ENCODE results near the gene FUOM. TPM values are rescaled to one million over a fixed set of nuclear protein-coding genes. Genes with fewer than 3 reads are reported as not detected.
A peak's percentile ranks its signal among the peaks of the same experiment; 100 is the strongest.

The FUOM gene
- total RNA-seq, 1 experiment from 2014 or later = 41.8 TPM

- Histone ChIP-seq H3K9me3 (ENCODE audit: control insufficient read depth, low read depth, low read length) (no peaks in the 10 kb centered on the region), H4K91ac (ENCODE audit: insufficient read length, low read depth, low read length) (no peak within 1 kb of the TSS), H2BK120ac (ENCODE audit: low read depth, low read length, poor library complexity, severe bottlenecking) (no peak within 1 kb of the TSS), H3K9ac (ENCODE audit: extremely low read depth, insufficient read length, low read length) (peak within 1 kb of the TSS; percentile 45), H3K14ac (ENCODE audit: insufficient read depth, low read length) (no peak within 1 kb of the TSS), H4K8ac (replicated peaks; ENCODE audit: insufficient read length, low read depth, low read length) (no peak within 1 kb of the TSS), H3K4me1 (ENCODE audit: insufficient read depth, low read length) (no peaks in the 10 kb centered on the region), H3K27me3 (ENCODE audit: insufficient read depth, low read length) (peaks cover 18% of the 10 kb centered on the region), H3K4ac (ENCODE audit: low read depth, low read length) (no peak within 1 kb of the TSS), H4K20me1 (ENCODE audit: control insufficient read depth, insufficient read depth, insufficient read length) (no peaks in the 10 kb centered on the region), H3K27ac (ENCODE audit: insufficient read length, low read depth, low read length) (no peak within 1 kb of the TSS), H3T11ph (ENCODE audit: low read length) (no peak within 1 kb of the TSS), H2AK5ac (ENCODE audit: insufficient read length, low read length) (no peak within 1 kb of the TSS), H3K23me2 (ENCODE audit: insufficient read length, low read depth, low read length, poor library complexity, severe bottlenecking) (peaks cover 6% of the 10 kb centered on the region), H3K79me1 (ENCODE audit: insufficient read depth, low read depth, low read length, poor library complexity, severe bottlenecking) (no peaks in the 10 kb centered on the region), H2BK12ac (ENCODE audit: insufficient read length, low read depth, low read length) (no peak within 1 kb of the TSS), H3K4me2 (ENCODE audit: insufficient read depth, insufficient read length, low read length) (peak within 1 kb of the TSS; percentile 48), H2BK20ac (ENCODE audit: low read depth, low read length, poor library complexity, severe bottlenecking) (no peak within 1 kb of the TSS), H3K79me2 (ENCODE audit: insufficient read depth, low read length) (no peaks in the 10 kb centered on the region), H2BK5ac (ENCODE audit: insufficient read length, low read length) (no peak within 1 kb of the TSS), H4K5ac (ENCODE audit: insufficient read length, low read depth, low read length) (no peak within 1 kb of the TSS), H3K23ac (ENCODE audit: insufficient read length, low read depth, low read length) (no peak within 1 kb of the TSS), H2BK15ac (ENCODE audit: low read depth, low read length) (no peak within 1 kb of the TSS), H3K18ac (ENCODE audit: insufficient read length, low read depth, low read length) (no peak within 1 kb of the TSS), H3K56ac (ENCODE audit: insufficient read length, low read depth, low read length) (no peak within 1 kb of the TSS), H2AFZ (ENCODE audit: low read length) (no peak within 1 kb of the TSS)
- Mint-ChIP-seq H3K4me3 (peak within 1 kb of the TSS; percentile 82 to 94), H3K36me3 (ENCODE audit: insufficient read depth in 1 of 3, low read depth in 3 of 3) (peaks cover 11 to 30% (median 28%) of the 10 kb centered on the region in 3 experiments; a peak in 6 of 7 replicates), H3K4me1 (peaks cover 2 to 7% of the 10 kb centered on the region in 2 experiments; a peak in 3 of 4 replicates), H3K27me3 (ENCODE audit: low read depth) (peaks cover 47% of the 10 kb centered on the region), H3K27ac (peak within 1 kb of the TSS; percentile 62 to 76 (median 75); a peak in 3 of 7 replicates), H3K9me3 (peaks cover 0 to 2% of the 10 kb centered on the region in 2 experiments; a peak in 2 of 5 replicates)
- WGBS (ENCODE audit: extremely low coverage, insufficient read length, low lambda C conversion rate) = no CpG with 5 or more reads among the region's 89 CpGs
- TF ChIP-seq CTCF (conservative IDR thresholded peaks at IDR 0.05) = no peak
- DNase-seq = peak; percentile 96
Observed at GRCh38 chr10:133373174-133374090, 15.6 kb upstream of the FUOM start, which contains the start of gene ECHS1. TSS of gene ECHS1 (minus strand) at chr10:133373354. CDS start at chr10:133373333, 21 bp downstream.
